ENCODE results near the gene B9D2.

DNA sequence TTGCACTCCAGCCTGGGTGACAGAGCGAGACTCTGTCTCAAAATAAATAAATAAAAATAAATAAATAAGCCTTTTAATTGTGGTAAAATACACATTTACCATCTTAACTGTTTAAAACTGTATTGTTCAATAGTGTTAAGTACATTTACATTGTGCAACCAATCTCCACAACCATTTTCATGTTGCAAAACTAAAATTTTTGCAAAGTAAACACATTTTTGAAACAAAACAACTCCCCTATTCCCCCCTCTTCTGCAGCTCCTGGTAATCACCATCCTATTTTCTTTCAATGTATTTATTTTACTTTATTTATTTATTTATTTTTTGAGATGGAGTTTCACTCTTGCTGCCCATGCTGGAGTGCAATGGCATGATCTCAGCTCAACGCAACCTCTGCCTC is 5.8 kb upstream of the B9D2 start:
- TF ChIP-seq, protein P1, sequence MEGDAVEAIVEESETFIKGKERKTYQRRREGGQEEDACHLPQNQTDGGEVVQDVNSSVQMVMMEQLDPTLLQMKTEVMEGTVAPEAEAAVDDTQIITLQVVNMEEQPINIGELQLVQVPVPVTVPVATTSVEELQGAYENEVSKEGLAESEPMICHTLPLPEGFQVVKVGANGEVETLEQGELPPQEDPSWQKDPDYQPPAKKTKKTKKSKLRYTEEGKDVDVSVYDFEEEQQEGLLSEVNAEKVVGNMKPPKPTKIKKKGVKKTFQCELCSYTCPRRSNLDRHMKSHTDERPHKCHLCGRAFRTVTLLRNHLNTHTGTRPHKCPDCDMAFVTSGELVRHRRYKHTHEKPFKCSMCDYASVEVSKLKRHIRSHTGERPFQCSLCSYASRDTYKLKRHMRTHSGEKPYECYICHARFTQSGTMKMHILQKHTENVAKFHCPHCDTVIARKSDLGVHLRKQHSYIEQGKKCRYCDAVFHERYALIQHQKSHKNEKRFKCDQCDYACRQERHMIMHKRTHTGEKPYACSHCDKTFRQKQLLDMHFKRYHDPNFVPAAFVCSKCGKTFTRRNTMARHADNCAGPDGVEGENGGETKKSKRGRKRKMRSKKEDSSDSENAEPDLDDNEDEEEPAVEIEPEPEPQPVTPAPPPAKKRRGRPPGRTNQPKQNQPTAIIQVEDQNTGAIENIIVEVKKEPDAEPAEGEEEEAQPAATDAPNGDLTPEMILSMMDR (conservative IDR thresholded peaks at IDR 0.05), result no peak
- no peak for TF ChIP-seq EZH2 (IDR thresholded peaks at IDR 0.05; ENCODE audit: low read depth)
